ENCODE measurements around the gene SIAH2.

SIAH2 gene

DNA sequence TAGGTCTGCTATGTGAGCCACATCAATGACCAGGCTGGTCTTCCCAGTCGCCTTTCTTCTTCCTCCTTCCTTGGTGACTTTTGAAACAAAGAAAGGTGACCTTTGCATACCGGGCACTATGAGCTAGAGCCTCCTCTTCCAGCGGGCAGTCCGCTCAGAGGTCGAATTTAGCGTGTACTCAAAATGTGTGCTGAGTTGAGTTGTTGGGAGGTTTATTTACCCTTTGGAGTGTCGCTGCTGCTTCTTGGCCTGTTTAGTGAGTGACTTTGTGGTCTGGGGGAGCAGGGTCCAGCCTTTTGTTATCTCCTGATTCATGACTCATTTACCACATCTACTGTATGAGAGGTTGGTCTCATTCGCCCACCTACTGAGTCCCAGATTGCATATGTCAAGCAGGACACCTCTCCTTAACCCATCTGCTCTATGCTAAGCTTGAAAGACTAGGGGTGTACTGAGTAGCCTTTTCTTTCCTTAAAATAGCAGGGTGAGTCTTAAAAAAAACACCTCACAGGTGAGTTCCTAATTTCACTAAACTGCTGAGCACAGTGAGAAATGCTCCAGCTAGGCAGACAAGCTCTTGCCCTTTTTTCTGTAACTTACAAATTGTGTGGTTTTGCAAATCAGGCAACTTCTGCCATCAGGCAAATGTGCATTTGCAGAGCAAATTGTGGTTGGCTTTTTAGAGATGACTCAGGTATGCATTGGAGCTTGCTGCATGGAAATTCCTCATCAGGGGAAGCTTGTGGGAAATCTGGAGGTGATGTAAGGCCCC, 3.2 kb upstream of the SIAH2 start:
- peak; percentile 60 for DNase-seq (ENCODE audit: low read depth)

DNA sequence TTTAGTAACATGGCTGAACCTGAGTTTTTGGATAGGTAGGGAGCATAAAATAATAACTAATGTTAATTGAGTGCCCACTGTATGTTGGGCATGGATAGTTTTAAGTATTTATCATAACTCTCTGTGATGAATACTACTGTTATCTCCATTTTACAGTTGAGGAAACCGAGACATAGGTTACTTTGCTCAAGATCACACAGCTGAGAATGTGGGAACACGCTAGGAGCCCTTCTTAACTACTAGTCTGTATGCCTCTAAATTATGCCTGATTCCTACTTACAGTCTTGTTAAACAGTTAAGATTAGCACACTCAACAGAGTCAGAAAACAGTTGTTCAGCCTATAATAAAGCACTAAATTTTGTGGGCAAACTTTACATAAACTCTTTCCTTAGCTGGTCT, 2.0 kb upstream of the SIAH2 start:
- no peak overlapping the region for H3K4me3 ChIP-seq (ENCODE audit: low read depth, low read length)
- no peak for DNase-seq (ENCODE audit: low read depth)
- TF ChIP-seq, protein P1, sequence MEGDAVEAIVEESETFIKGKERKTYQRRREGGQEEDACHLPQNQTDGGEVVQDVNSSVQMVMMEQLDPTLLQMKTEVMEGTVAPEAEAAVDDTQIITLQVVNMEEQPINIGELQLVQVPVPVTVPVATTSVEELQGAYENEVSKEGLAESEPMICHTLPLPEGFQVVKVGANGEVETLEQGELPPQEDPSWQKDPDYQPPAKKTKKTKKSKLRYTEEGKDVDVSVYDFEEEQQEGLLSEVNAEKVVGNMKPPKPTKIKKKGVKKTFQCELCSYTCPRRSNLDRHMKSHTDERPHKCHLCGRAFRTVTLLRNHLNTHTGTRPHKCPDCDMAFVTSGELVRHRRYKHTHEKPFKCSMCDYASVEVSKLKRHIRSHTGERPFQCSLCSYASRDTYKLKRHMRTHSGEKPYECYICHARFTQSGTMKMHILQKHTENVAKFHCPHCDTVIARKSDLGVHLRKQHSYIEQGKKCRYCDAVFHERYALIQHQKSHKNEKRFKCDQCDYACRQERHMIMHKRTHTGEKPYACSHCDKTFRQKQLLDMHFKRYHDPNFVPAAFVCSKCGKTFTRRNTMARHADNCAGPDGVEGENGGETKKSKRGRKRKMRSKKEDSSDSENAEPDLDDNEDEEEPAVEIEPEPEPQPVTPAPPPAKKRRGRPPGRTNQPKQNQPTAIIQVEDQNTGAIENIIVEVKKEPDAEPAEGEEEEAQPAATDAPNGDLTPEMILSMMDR (conservative IDR thresholded peaks at IDR 0.05; ENCODE audit: low read depth, low read length): no peak

More for the DNA sequence above, 3.2 kb upstream of the SIAH2 start:
- no peak overlapping the region for H3K4me3 ChIP-seq (ENCODE audit: low read depth, low read length)
- TF ChIP-seq, protein P1 (conservative IDR thresholded peaks at IDR 0.05; ENCODE audit: low read depth, low read length): no peak

DNA sequence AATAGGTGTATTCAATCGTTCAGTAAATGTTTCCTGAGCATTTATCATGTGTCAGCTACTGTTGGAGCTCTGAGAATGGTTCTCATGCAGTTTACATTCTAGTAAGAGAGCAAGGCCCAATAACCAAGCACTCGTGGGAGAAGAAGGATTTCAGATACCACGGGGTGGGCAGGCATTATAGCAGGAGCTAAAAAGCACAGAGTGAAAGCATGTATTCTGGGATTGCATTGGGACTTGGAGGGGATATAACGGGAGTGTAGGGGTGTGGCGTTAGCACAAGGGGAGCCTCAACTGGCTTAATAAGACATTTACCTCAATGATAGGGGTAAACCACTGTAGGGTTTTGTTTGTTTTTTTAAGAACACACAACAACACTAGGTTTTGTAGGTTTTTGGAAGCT, 1.6 kb upstream of the SIAH2 start:
- no peak overlapping the region for H3K4me3 ChIP-seq (ENCODE audit: low read depth, low read length)
- TF ChIP-seq, protein P1 (conservative IDR thresholded peaks at IDR 0.05; ENCODE audit: low read depth, low read length): no peak
- no peak for DNase-seq (ENCODE audit: low read depth)

DNA sequence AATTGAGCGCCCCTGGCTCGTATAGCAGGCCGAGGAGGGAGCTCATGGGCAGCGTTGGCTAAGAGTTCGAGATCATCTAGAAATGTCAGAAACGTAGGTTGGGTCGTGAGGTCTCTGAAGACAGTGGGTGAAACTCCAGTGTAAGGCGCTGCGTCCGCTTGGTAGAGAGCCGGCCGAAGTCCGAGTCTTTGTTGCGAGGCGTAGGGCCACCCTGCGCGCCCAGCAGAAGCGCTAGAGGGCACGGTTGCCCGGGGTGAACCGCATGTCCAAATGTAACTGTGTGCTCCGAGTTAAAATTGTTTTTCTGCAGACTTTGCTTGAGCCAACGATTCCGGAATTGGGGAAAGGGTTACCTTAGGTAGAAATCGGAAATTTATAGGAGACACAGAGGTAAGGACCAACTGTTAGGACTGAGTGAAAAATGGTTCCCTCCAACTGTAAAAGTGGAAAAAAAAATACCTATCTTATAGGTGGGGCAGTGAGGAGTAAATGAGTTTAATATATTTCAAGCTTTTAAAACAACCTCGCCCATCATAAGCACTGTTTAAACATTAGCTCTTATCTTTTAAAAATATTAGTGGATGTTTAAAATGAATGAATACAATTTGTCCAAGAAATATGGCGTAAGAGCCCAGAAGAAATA, 993 bp upstream of the SIAH2 start:
- peak overlapping the region; percentile 81 for H3K4me3 ChIP-seq (ENCODE audit: low read depth, low read length)
- TF ChIP-seq, protein P1 (conservative IDR thresholded peaks at IDR 0.05; ENCODE audit: low read depth, low read length): peak; percentile 58
- no peak for DNase-seq (ENCODE audit: low read depth)

DNA sequence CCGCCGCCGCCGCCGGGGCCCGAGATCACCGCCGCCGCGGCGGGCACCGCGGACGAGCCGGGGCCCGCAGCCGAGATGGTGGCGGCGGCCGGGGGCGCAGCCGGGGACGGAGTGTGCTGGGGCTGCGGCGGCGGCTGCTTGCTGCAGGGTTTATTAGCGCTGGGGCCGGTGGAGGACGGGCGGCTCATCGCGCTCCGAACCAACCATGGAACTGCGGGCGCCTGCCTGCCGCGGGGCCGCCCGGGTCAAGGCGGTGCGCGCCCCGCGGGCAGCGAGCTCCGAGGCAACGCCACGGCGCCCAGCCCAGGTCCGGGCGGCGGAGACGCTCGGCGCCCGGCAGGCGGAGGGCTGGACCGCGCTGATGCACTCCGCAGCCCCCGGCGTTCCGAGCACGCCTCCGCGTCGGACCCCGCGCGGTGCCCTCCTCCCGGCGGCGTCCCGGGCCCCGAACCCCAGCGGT, 277 bp downstream of the SIAH2 start:
- peak overlapping the region; percentile 81 for H3K4me3 ChIP-seq (ENCODE audit: low read depth, low read length)
- no peak for DNase-seq (ENCODE audit: low read depth)
- TF ChIP-seq, protein P1 (conservative IDR thresholded peaks at IDR 0.05; ENCODE audit: low read depth, low read length): no peak

DNA sequence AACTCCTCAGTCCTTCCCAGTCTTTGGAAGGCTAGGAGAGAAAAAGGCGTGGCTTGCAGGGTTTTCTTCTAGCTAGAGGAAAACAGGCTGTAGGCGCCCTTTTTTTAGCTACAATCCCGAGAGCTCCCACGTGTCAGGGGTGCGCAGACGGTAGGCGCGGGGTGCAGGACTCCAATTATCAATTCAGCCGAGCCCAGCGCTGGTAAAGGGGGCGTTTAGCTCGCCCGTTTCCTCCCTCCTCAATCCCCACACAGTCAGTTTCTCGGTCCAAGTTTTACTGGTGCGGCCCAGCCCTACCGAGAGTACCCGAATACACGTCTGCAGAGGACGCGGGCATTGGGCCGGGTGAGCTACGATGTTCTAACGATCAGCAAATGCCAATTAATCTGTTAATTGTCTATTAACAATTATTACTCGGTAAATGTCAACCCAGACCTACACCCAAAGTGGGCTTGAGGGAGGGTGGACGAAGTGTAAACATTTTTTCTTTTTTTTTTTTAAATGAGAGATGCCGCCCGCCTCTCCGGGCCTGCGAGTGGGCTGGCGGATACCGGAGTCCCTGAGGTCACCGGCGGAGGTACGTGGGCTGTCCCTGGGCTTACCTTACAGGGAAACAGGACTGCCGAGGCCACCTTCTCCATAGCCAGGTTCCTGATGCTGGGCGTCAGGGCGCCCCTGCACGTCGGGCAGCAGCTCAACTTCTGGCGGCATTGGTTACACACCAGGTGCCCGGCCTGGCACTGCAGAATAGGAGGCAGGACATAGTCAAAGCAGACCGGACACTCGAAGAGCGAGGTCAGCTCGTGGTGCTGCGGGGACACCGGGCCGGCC, 923 bp downstream of the SIAH2 start:
- TF ChIP-seq, protein P1 (conservative IDR thresholded peaks at IDR 0.05; ENCODE audit: low read depth, low read length): no peak

More for the DNA sequence above, 923 bp downstream of the SIAH2 start:
- H3K4me3 ChIP-seq (ENCODE audit: low read depth, low read length): peak overlapping the region; percentile 81
- peak; percentile 49 for DNase-seq (ENCODE audit: low read depth)
